H9 (cell line): ENCODE measurements around the gene NELFCD. TPM values are rescaled to one million over a fixed set of nuclear protein-coding genes. Genes with fewer than 3 reads are reported as not detected.

Source experiments
- DNase-seq: peaks from one replicate; pipeline ENCODE4 v3.0.0-alpha.2; 2017
- H2AFZ ChIP-seq: one replicate; pipeline ENCODE4 v1.6.1; 2013; ENCODE audit warnings: mild to moderate bottlenecking, low read length, control low read depth, moderate library complexity
- H2AK5ac ChIP-seq: 2 replicates; pipeline ENCODE4 v1.6.1; 2013; ENCODE audit warnings: low read length, control low read depth, mixed read lengths; ENCODE audit not compliant: insufficient read length
- H2BK120ac ChIP-seq: one replicate; pipeline ENCODE4 v1.6.1; 2013; ENCODE audit warnings: low read depth, mild to moderate bottlenecking, low read length, control low read depth, inconsistent platforms; ENCODE audit not compliant: poor library complexity, severe bottlenecking
- H2BK12ac ChIP-seq: 2 replicates; pipeline ENCODE4 v1.6.1; 2013; ENCODE audit warnings: low read length, control low read depth, mixed read lengths, low read depth; ENCODE audit not compliant: insufficient read length
- H2BK15ac ChIP-seq: 2 replicates; pipeline ENCODE4 v1.6.1; 2013; ENCODE audit warnings: low read depth, low read length, control low read depth
- H2BK20ac ChIP-seq: one replicate; pipeline ENCODE4 v1.6.1; 2013; ENCODE audit warnings: low read depth, mild to moderate bottlenecking, low read length, control low read depth, inconsistent platforms; ENCODE audit not compliant: poor library complexity, severe bottlenecking
- H2BK5ac ChIP-seq: 2 replicates; pipeline ENCODE4 v1.6.1; 2013; ENCODE audit warnings: low read length, control low read depth, mixed read lengths; ENCODE audit not compliant: insufficient read length
- H3K14ac ChIP-seq: 2 replicates; pipeline ENCODE4 v1.6.1; 2013; ENCODE audit warnings: low read length, control low read depth; ENCODE audit not compliant: insufficient read depth
- H3K18ac ChIP-seq: 2 replicates; pipeline ENCODE4 v1.6.1; 2013; ENCODE audit warnings: low read depth, mild to moderate bottlenecking, mixed read lengths, low read length, control low read depth; ENCODE audit not compliant: insufficient read length
- H3K23ac ChIP-seq: 2 replicates; pipeline ENCODE4 v1.6.1; 2013; ENCODE audit warnings: low read length, control low read depth, mixed read lengths, low read depth; ENCODE audit not compliant: insufficient read length
- H3K23me2 ChIP-seq: 2 replicates; pipeline ENCODE4 v1.6.1; 2013; ENCODE audit warnings: low read depth, mild to moderate bottlenecking, mixed read lengths, low read length, control low read depth; ENCODE audit not compliant: insufficient read length, poor library complexity, severe bottlenecking
- H3K27ac ChIP-seq: 2 replicates; pipeline ENCODE4 v1.5.1; 2013; ENCODE audit warnings: low read length, control low read depth, mixed read lengths, low read depth; ENCODE audit not compliant: insufficient read length
- H3K27me3 ChIP-seq: 2 replicates; pipeline ENCODE4 v1.6.1; 2013; ENCODE audit warnings: low read length, control low read depth, inconsistent platforms; ENCODE audit not compliant: insufficient read depth
- H3K4ac ChIP-seq: 2 replicates; pipeline ENCODE4 v1.6.1; 2013; ENCODE audit warnings: low read depth, mild to moderate bottlenecking, control low read depth, inconsistent platforms, low read length, moderate library complexity
- H3K4me1 ChIP-seq: 2 replicates; pipeline ENCODE4 v1.6.1; 2013; ENCODE audit warnings: low read length, control low read depth, inconsistent platforms; ENCODE audit not compliant: insufficient read depth
- H3K4me2 ChIP-seq: 2 replicates; pipeline ENCODE4 v1.6.1; 2013; ENCODE audit warnings: low read length, control low read depth, mixed read lengths; ENCODE audit not compliant: insufficient read length, insufficient read depth
- H3K56ac ChIP-seq: 2 replicates; pipeline ENCODE4 v1.6.1; 2013; ENCODE audit warnings: low read depth, mild to moderate bottlenecking, mixed read lengths, low read length, control low read depth; ENCODE audit not compliant: insufficient read length
- H3K79me1 ChIP-seq: 2 replicates; pipeline ENCODE4 v1.6.1; 2013; ENCODE audit warnings: low read depth, mild to moderate bottlenecking, moderate library complexity, low read length, control low read depth, inconsistent platforms; ENCODE audit not compliant: insufficient read depth, poor library complexity, severe bottlenecking
- H3K79me2 ChIP-seq: 2 replicates; pipeline ENCODE4 v1.6.1; 2013; ENCODE audit warnings: low read length, control low read depth, inconsistent platforms; ENCODE audit not compliant: insufficient read depth
- H3K9ac ChIP-seq: 2 replicates; pipeline ENCODE4 v1.6.1; 2013; ENCODE audit warnings: low read length, control low read depth, mixed read lengths; ENCODE audit not compliant: insufficient read length; ENCODE audit errors: extremely low read depth
- H3K9me3 ChIP-seq: one replicate; pipeline ENCODE4 v1.6.1; 2013; ENCODE audit warnings: low read depth, low read length, inconsistent platforms; ENCODE audit not compliant: control insufficient read depth
- H3T11ph ChIP-seq: one replicate; pipeline ENCODE4 v1.6.1; 2013; ENCODE audit warnings: mild to moderate bottlenecking, low read length, control low read depth, inconsistent platforms
- H4K20me1 ChIP-seq: one replicate; pipeline ENCODE4 v1.6.1; 2013; ENCODE audit not compliant: control insufficient read depth, insufficient read length, insufficient read depth
- H4K5ac ChIP-seq: 2 replicates; pipeline ENCODE4 v1.6.1; 2013; ENCODE audit warnings: low read depth, mild to moderate bottlenecking, mixed read lengths, low read length, control low read depth; ENCODE audit not compliant: insufficient read length
- H4K8ac ChIP-seq: replicated peaks from 2 replicates; pipeline ENCODE4 v1.6.1; 2013; ENCODE audit warnings: low read length, control low read depth, mixed read lengths, low read depth; ENCODE audit not compliant: insufficient read length
- H4K91ac ChIP-seq: 2 replicates; pipeline ENCODE4 v1.6.1; 2013; ENCODE audit warnings: low read depth, mild to moderate bottlenecking, moderate library complexity, mixed read lengths, low read length, control low read depth; ENCODE audit not compliant: insufficient read length
- H3K27ac Mint-ChIP-seq, 3 experiments: 2 replicates in 2 of 3; 3 replicates in 1 of 3; pipeline ENCODE4 v1.8.0; 2020 to 2021; ENCODE audit warnings: mixed read lengths in 3 of 3, mild to moderate bottlenecking in 1 of 3, moderate library complexity in 1 of 3
- H3K27me3 Mint-ChIP-seq: 2 replicates; pipeline ENCODE4 v1.8.0; 2021; ENCODE audit warnings: low read depth, mild to moderate bottlenecking, moderate library complexity, mixed read lengths
- H3K36me3 Mint-ChIP-seq, 3 experiments: 2 replicates in 2 of 3; 3 replicates in 1 of 3; pipeline ENCODE4 v1.8.0; 2020 to 2021; ENCODE audit warnings: low read depth in 3 of 3, mixed read lengths in 3 of 3; ENCODE audit not compliant: insufficient read depth in 1 of 3
- H3K4me1 Mint-ChIP-seq, 2 experiments: 2 replicates each; pipeline ENCODE4 v1.8.0; 2020; ENCODE audit warnings: mixed read lengths in 2 of 2
- H3K4me3 Mint-ChIP-seq, 2 experiments: 2 replicates in 1 of 2; 3 replicates in 1 of 2; pipeline ENCODE4 v1.8.0; 2020 to 2021; ENCODE audit warnings: mild to moderate bottlenecking in 2 of 2, mixed read lengths in 2 of 2, moderate library complexity in 1 of 2
- H3K9me3 Mint-ChIP-seq, 2 experiments: 2 replicates in 1 of 2; 3 replicates in 1 of 2; pipeline ENCODE4 v1.8.0; 2020; ENCODE audit warnings: mild to moderate bottlenecking in 2 of 2, mixed read lengths in 2 of 2, moderate library complexity in 1 of 2
- CTCF ChIP-seq: fragments of 200-600 bp; sonication (generic); conservative IDR thresholded peaks from 3 replicates; pipeline ENCODE4 v1.8.0; 2021; ENCODE audit warnings: antibody characterized with exemption, mild to moderate bottlenecking
- whole genome bisulfite sequencing: extraction: QIAGEN DNeasy Blood & Tissue Kit; methylation state at CpG from one replicate; pipeline ENCODE4 v1.1.7; 2013; ENCODE audit warnings: missing lambda C conversion rate, low lambda C conversion rate, mixed read lengths; ENCODE audit not compliant: insufficient read length; ENCODE audit errors: extremely low coverage; 5-methylcytosine and 5-hydroxymethylcytosine counted together
- total RNA-seq: library from RNA; stranded (reverse); gene quantifications from 2 replicates; pipeline ENCODE4 v1.2.1, GENCODE V29; 2021

The NELFCD gene
- total RNA-seq, 1 experiment from 2014 or later: 57.8 TPM

DNA sequence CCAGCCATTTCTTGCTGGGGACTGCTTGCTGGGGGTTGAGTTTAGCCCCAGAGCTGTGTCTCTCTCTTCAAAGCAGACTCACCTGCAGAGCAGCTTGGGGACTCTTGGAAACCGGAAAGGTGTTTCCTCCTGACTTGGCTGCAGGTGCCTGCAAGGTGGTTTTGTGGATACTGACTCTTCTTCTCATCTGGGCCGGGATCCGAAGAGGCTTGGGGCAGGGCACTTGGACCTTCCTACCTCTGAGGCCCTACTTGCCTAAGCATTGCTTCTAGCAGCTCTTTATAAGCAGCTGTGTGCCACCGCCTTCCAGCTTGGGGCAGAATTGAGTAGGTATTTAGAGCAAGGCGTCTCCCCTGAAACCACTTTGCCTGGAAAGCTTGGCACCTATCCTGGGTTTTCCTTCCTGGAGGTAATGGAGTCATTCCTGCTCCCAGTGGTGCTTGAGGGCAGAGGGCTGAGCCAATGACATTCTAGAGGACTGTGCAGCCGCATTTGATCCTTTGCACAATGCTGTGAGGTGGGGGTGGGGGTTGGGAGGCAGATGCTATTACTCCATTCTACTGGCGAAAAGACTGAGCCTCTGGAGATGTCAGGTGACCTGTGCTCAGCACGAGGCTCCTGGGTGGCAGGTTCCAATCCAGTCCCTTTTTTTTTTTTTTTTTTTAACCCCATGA is 29.4 kb downstream of the NELFCD start:
- no peak overlapping the region for H3K4ac ChIP-seq
- no peaks in the 10 kb centered on the region for H3K79me1 ChIP-seq
- H2AK5ac ChIP-seq: no peak overlapping the region
- no peak overlapping the region for H2BK12ac ChIP-seq
- no peak overlapping the region for H3K9ac ChIP-seq
- H3K36me3 Mint-ChIP-seq: no peaks in the 10 kb centered on the region; a peak in 1 of 7 replicates
- TF ChIP-seq CTCF: no peak
- H3K23ac ChIP-seq: no peak overlapping the region
- no peak overlapping the region for H2BK5ac ChIP-seq
- peaks cover 3% of the 10 kb centered on the region for H3K23me2 ChIP-seq
- no peaks in the 10 kb centered on the region for H4K20me1 ChIP-seq
- H2BK120ac ChIP-seq: no peak overlapping the region
- H3K27me3 Mint-ChIP-seq: peaks cover 49% of the 10 kb centered on the region
- H3K9me3 Mint-ChIP-seq: no peaks in the 10 kb centered on the region
- H3K9me3 ChIP-seq: no peaks in the 10 kb centered on the region
- no peak overlapping the region for H3K18ac ChIP-seq
- H2BK15ac ChIP-seq: no peak overlapping the region
- DNase-seq: no peak
- WGBS: no CpG with 5 or more reads among the region's 8 CpGs
- no peak overlapping the region for H3K56ac ChIP-seq
- peaks cover 15 to 16% of the 10 kb centered on the region in 2 experiments for H3K4me1 Mint-ChIP-seq
- no peak overlapping the region for H2AFZ ChIP-seq
- H3K4me3 Mint-ChIP-seq: no peak overlapping the region
- peak overlapping the region in 1 of 3 experiments; percentile 40; a peak in 1 of 7 replicates for H3K27ac Mint-ChIP-seq
- no peak overlapping the region for H3K27ac ChIP-seq
- H3T11ph ChIP-seq: no peak overlapping the region
- H3K27me3 ChIP-seq: no peaks in the 10 kb centered on the region
- no peak overlapping the region for H3K4me2 ChIP-seq
- H4K91ac ChIP-seq: no peak overlapping the region
- no peak overlapping the region for H4K5ac ChIP-seq
- H2BK20ac ChIP-seq: no peak overlapping the region
- no peak overlapping the region for H3K14ac ChIP-seq
- peaks cover 7% of the 10 kb centered on the region; the same call in 1 of the 2 replicates for H3K4me1 ChIP-seq
- no peak overlapping the region for H4K8ac ChIP-seq
- no peaks in the 10 kb centered on the region for H3K79me2 ChIP-seq
